Measurements from ENCODE around the gene PTPN14.
"Not testable (repeated sequence)": the region's sequence is repeated elsewhere in the genome, so short reads cannot be mapped to it uniquely, and the experiment has no call there.

Gene PTPN14

GRCh38 chr1:214541693-214542092 lies 9.7 kb downstream of the PTPN14 start:
- no peak for DNase-seq (ENCODE audit: low read depth in 2 of 2)

DNA sequence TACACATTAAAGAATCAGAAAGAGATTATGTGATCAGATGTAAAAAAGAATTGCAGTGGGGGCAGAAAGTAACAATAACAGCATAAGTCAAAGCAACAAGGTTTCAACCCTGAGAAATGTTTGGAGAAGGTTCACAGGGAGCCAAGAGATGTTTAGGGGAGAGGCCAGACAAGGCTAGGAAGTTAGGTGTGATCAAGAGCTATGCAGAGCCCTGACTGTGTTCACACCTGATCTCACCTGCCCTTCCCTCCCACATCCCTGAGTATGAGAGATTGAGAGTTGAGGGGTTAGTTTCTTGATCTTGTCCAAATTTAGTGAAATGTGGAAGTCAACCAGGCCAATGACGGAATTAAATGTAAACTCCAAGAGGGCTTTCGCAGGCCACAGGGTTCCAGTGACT lies 10.2 kb downstream of the PTPN14 start:
- DNase-seq (ENCODE audit: low read depth in 2 of 2), result no peak

- DNase-seq (ENCODE audit: low read depth in 2 of 2), result no peak
These were observed 11.1 kb downstream of the PTPN14 start for GRCh38 chr1:214540324-214540723.

DNA sequence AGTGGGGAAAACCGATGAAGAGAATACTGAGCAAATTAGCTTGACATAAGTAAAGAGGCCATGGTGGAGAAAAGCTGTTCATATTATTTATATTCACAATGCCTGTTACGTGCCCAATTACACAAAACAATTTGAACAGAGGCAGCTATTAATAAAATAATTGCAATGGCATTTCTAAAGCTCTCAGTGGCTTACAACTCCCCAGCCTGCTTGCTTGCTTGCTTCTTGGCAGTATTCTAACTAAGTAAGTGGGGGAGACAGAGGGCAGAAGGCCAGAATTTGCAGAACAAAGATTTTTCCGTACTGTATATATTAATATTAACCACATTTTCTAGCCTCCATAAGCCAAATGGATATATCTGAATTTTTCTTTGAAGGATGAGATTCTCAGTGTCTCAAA lies 12.9 kb downstream of the PTPN14 start:
- no peak for DNase-seq (ENCODE audit: low read depth in 2 of 2)

GRCh38 chr1:214537872-214538473 lies 13.4 kb downstream of the PTPN14 start:
- DNase-seq (ENCODE audit: low read depth in 2 of 2), result no peak

DNA sequence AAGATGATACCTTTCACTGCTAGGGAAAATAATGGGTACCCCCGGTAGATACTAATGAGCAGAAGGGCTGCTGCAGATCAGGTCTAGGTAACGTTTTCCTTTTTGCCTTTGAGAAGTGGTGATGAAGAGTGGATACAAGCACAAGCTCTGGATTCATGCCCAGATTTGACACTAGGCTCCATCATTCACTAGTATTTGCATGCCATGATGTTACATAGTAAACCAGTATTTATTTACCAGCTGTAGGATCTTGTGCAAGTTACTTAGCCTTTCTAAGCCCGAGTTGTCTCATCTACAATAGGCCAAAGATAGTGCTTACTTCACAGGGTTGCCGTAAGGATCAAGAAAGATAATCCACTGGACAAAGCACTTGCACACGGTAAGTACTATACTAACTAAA lies 14.2 kb downstream of the PTPN14 start:
- DNase-seq (ENCODE audit: low read depth in 2 of 2), result no peak

DNA sequence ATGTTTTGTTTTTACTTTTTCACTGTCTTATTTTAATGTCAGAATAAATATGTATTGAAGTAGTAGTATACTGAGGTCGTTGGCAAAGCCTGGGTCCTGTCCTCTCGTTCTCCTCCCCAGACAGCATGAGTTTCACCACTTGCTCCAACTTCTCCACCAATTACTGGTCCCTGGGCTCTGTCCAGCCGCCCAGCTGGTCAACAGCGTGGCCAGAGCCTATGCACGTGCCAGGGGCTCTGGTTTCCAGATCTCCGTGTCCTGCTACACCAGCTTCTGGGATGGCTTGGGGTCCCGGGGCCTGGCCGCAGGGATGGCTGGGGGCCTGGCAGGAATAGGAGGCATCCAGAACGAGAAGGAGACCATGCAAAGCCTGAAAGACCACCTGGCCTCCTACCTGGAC lies 19.3 kb downstream of the PTPN14 start:
- no peak for DNase-seq (ENCODE audit: low read depth in 2 of 2)

GRCh38 chr1:214525535-214526019 lies 25.8 kb downstream of the PTPN14 start:
- no peak for DNase-seq (ENCODE audit: low read depth in 2 of 2)

DNA sequence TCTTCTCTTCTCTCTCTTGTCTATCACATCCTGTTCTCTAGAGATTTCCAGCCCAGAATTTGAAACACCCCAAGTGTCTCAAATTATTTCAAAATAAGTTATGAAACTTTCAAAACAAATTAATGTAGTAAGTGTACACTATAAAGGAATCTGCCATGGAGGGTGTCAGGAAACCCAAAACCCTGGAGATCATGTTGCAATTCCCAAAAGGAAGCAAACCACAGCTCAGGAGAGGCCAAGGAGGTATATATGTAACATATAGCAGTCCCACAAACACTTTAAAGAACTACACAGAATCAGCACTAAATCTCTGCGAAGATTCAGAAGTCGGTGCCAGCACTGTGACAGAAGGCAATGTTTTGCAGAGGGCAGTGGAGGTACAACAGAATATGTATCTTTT lies 26.6 kb downstream of the PTPN14 start:
- DNase-seq (ENCODE audit: low read depth in 2 of 2), result no peak

DNA sequence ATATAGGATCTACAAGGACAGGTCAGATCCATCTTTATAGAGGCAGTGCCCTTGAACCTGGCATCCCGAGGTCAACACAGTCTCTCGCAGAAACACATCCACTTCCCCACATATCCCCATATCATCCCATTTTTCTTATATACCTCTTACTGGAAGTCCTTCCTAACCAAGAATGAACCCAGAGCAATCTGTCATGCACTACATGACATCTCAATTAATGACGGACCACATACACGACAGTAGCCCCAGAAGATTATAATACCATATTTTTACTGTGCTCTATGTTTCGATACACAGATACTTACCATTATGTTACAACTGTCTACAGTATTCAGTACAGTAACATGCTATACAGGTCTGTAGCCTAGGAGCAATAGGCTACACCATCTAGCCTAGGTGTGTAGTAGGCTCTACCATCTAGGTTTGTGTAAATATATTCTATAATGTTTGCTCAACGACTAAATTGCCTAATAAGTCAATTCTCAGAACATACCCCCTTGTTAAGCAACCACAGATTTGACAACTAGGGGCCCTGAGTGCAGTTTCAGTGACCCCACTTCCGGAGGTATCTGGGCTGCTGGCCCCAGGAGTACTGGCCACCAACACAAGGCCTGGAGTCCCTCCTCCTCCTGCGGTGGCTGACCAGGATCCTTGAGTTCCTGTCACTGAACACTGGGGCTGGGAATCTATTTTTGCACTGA lies 28.1 kb downstream of the PTPN14 start:
- DNase-seq (ENCODE audit: low read depth in 2 of 2), result no peak

DNA sequence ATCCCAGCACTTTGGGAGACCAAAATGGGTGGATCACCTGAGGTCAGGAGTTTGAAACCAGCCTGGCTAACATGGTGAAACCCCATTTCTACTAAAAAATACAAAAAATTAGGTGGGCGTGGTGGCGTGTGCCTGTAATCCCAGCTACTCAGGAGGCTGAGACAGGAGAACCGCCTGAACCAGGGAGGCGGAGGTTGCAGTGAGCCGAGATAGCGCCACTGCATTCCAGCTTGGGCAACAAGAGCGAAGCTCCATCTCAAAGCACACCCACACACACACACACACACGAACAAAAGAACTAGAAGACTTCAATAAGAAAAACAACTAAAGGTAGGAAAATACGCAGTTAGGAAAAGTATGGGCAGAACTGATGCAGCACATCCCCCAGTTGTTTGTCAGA lies 29.9 kb downstream of the PTPN14 start:
- DNase-seq (ENCODE audit: low read depth in 2 of 2), result not testable (repeated sequence)

GRCh38 chr1:214520544-214521165 lies 30.7 kb downstream of the PTPN14 start:
- no peak for DNase-seq (ENCODE audit: low read depth in 2 of 2)

DNA sequence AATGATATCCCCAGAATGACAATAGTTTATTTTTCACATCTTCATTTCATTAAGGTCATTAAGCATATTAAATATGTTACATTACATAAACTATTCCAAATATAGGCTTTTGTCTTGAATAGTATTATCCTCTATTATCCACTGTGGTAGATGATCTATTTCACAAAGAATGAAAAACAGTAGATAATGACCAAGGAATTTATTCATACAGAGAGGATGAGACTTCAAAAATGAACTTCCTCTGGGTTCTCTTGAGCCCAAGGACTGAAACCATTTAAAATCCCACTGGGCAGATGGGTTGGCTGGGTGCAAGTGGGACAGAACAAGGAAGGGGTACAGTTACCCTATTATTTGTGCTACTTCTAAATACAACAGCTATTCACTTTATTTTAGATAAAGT lies 33.0 kb downstream of the PTPN14 start:
- DNase-seq (ENCODE audit: low read depth in 2 of 2), result no peak

DNA sequence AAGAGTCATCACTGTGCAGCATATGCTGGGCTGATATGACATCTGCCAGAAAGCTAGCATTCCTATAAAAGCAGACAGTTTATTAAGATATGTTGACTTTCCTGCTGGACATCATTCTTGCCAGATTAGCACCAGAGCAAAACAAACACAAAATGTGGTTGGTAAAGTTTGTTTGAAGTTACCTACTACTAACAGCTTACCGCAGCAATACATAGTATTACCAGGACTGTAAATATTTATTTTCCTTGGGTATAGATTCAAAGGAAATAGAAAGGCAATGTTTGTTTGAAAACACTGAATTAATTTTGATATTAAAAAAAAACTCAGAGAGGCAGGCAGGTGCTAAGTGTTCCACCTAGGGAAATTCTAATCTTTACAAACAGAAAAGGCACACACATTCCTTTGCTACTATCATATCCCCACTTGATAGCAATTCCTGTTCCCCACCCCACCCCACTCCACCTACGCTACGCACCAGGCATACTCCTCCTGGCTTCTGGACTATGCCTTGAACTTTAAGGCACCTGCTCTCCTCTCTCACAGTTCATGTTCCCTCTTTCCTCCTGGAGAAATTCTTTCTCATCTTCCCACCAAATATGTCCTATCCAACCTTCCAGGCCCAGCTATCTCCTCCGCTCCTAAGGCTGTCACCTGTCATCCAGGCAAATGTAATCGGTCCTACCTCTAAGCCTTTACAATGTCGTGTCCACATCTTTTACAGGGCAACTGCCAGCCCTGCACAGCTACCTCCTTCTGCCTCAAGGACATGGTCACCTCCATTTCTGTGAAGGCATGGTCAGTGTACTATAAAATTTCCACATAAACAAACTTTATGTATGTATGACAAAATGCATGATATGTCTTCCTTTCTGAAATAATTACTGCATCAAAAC lies 34.7 kb downstream of the PTPN14 start:
- DNase-seq (ENCODE audit: low read depth in 2 of 2), result no peak

GRCh38 chr1:214515544-214516433 lies 35.6 kb downstream of the PTPN14 start:
- no peak for DNase-seq (ENCODE audit: low read depth in 2 of 2)

- no peak for DNase-seq (ENCODE audit: low read depth in 2 of 2)
These were observed 36.5 kb downstream of the PTPN14 start for GRCh38 chr1:214514819-214515383.

DNA sequence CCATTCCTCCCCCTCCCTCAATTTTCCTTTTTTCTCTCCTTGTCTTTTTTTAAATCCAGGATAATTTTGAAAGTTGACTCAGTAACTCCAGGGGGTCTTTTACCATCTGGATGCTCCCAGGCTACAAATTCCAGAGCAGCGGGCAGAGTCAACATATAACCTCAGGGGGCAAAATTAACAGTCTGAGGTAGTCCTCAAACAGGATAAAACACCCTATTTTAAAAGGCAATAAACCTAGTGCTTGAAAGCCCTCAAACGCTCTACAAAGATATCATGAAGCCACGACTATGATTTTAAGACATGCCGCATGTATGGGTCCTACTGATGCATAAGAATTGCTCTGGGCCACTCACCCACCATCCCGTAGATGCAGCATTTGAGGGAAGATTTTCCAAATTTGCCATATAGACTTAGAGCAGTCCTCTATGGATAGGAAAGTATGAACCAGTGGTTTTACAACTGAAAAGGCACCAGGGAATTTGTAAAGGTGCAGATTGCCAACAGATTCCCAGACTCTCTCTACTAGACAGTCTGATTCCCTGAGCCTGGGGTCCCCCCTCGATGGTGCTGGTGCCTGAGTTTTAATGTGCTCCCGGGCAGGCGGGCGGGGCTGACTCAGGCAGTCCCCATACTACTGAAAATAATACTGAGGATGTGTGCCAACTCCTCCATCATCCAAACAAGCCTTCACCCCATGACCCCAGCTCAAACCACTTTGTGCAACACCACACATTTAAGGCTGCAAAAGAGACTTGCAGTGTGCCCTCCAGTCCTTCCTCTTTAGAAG lies 37.2 kb downstream of the PTPN14 start:
- no peak for DNase-seq (ENCODE audit: low read depth in 2 of 2)

GRCh38 chr1:214513394-214513793 lies 38.0 kb downstream of the PTPN14 start:
- no peak for DNase-seq (ENCODE audit: low read depth in 2 of 2)

DNA sequence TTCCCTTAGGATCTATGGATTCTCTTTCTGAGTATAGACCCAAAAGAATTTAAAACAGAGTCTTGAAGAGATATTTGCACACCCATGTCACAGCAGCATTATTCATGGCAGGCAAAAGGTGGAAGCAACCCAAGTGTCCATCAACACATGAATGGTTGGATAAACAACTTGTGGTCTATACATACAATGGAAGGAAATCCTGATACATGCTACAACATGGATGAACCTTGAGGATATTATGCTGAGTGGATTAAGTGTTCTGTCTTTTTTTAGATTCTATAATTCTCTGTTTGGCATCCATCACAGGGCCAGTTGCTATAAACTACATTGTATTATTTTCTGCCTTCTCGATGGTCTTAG lies 39.8 kb downstream of the PTPN14 start:
- no peak for DNase-seq (ENCODE audit: low read depth in 2 of 2)

Measured in stimulated activated CD4-positive, alpha-beta T cell treated with anti-CD3 and anti-CD28 coated beads, Interleukin-1b, Interleukin-23, amount 100 ng/mL, for 1 hour (primary cell).